OCI-LY7 (cell line): ENCODE data around the gene AUTS2. TPM values are rescaled to one million over a fixed set of nuclear protein-coding genes. Genes with fewer than 3 reads are reported as not detected.

Experiments used
- BruUV-seq: library from RNA; stranded (reverse); fragments of 400-500 nt; replicated peaks from 2 replicates; lab custom pipeline; 2021; lab: Mats Ljungman, UMichigan
- CTCF ChIA-PET: fragments of 300-600 bp; sonication (Branson Sonifier 250); formaldehyde crosslinking; loops from one replicate; lab custom pipeline; 2022; ENCODE audit warnings: antibody characterized with exemption; ENCODE audit not compliant: unreplicated experiment; lab: Charles Lee
- POLR2A ChIA-PET: fragments of 300-600 bp; sonication (Branson Sonifier 250); formaldehyde crosslinking; loops from one replicate; lab custom pipeline; 2022; ENCODE audit warnings: antibody characterized with exemption; lab: Charles Lee
- DNase-seq: peaks from one replicate; pipeline ENCODE4 v3.0.0-alpha.2; 2015; ENCODE audit warnings: low spot score
- H2AFZ ChIP-seq: fragments of 200-600 bp; sonication (generic), shearing (Covaris generic); 2 replicates; pipeline ENCODE4 v1.6.1; 2014; ENCODE audit warnings: mild to moderate bottlenecking, antibody characterized with exemption, low read length, moderate library complexity
- H3K27ac ChIP-seq: fragments of 200-600 bp; sonication (generic); 2 replicates; pipeline ENCODE4 v1.5.1; 2014; ENCODE audit warnings: mixed run types, low read depth, mild to moderate bottlenecking, moderate library complexity, low read length, inconsistent platforms; ENCODE audit not compliant: poor library complexity, severe bottlenecking
- H3K36me3 ChIP-seq: fragments of 200-600 bp; sonication (generic); 2 replicates; pipeline ENCODE4 v1.6.1; 2014; ENCODE audit warnings: mild to moderate bottlenecking, antibody characterized with exemption, low read length, moderate library complexity, mixed read lengths; ENCODE audit not compliant: insufficient read depth
- H3K4me1 ChIP-seq: fragments of 200-600 bp; sonication (generic); 2 replicates; pipeline ENCODE4 v1.5.1; 2014; ENCODE audit warnings: mild to moderate bottlenecking, low read length; ENCODE audit not compliant: insufficient read depth, poor library complexity, severe bottlenecking
- H3K4me2 ChIP-seq: fragments of 200-600 bp; sonication (generic); 2 replicates; pipeline ENCODE4 v1.6.1; 2014; ENCODE audit warnings: mild to moderate bottlenecking, low read length
- H3K4me3 ChIP-seq: fragments of 200-600 bp; sonication (generic); 2 replicates; pipeline ENCODE4 v1.5.1; 2014; ENCODE audit warnings: mild to moderate bottlenecking, low read depth, low read length; ENCODE audit not compliant: poor library complexity, severe bottlenecking
- H3K79me2 ChIP-seq: fragments of 200-600 bp; sonication (generic); 2 replicates; pipeline ENCODE4 v1.6.1; 2016; ENCODE audit warnings: low read depth, mild to moderate bottlenecking, low read length, moderate library complexity, mixed read lengths; ENCODE audit not compliant: insufficient read depth
- H3K9me2 ChIP-seq: fragments of 200-600 bp; sonication (generic); 2 replicates; pipeline ENCODE4 v1.6.1; 2016; ENCODE audit warnings: mild to moderate bottlenecking, low read length, mixed read lengths; ENCODE audit not compliant: insufficient read depth
- H3K9me3 ChIP-seq: fragments of 200-600 bp; sonication (generic); 2 replicates; pipeline ENCODE4 v1.6.1; 2014; ENCODE audit warnings: mild to moderate bottlenecking, mixed run types, low read length, mixed read lengths
- H4K20me1 ChIP-seq: fragments of 200-600 bp; sonication (generic); 2 replicates; pipeline ENCODE4 v1.6.1; 2014; ENCODE audit warnings: mild to moderate bottlenecking, antibody characterized with exemption, low read length, moderate library complexity, mixed read lengths; ENCODE audit not compliant: insufficient read depth
- EZH2phosphoT487 ChIP-seq: fragments of 200-600 bp; sonication (generic); IDR thresholded peaks from 2 replicates; pipeline ENCODE4 v1.6.1; 2018; ENCODE audit warnings: low read depth, borderline replicate concordance, mild to moderate bottlenecking, mixed run types, antibody characterized with exemption, low read length, moderate library complexity, mixed read lengths
- intact Hi-C: fragments of 100-400 bp; cut with micrococcal nuclease; formaldehyde crosslinking; loops from one replicate; pipeline ENCODE4 v1.10.0; 2022; ENCODE audit not compliant: unreplicated experiment
- total RNA-seq, 2 experiments: library from RNA; depleted of rRNA in 1 of 2; stranded (reverse); fragments of >200 nt in 1 of 2; shearing (Covaris generic) in 1 of 2; gene quantifications; 2 replicates each; pipeline ENCODE4 v1.2.3, GENCODE V29; 2014 to 2022
- TF ChIP-seq, protein P1 (sequence below): fragments of 200-600 bp; sonication (generic); conservative IDR thresholded peaks from 2 replicates; pipeline ENCODE4 v1.5.1; 2014; ENCODE audit warnings: mild to moderate bottlenecking, antibody characterized with exemption, low read length, moderate library complexity, mixed read lengths

Gene AUTS2
- total RNA-seq, 2 experiments from 2014 or later, result 37.9 to 78.5 TPM

DNA sequence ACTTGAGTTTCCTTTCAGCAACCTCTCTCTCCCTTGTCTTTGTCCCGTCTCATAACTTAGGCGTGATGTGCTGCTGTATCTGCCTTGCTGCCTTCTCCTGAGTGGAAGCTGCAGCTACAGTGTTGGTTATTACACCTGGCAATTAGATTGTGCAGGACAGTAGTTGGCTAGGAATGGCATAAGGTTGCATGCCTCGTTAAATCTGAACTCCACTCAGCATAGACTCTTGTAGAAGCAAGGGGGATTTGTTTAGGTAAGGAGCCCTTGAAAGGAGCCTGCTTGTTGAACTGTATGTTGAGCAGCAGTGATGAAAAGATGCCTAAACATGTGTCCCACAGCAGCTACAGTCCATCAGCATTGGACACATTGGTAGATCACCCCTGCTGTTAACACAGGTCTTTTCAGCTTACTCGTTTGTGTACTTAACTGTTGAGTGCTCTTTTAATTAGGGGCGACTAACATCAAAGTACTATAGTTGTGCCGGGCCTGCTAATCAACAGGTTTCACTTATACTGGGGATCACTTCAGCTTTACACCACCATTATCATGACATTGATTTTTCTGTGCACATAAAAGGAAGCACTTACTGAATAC is 225.0 kb downstream of the AUTS2 start:
- Histone ChIP-seq H4K20me1 (no peaks in the 10 kb centered on the region), H3K9me2 (no peaks in the 10 kb centered on the region), H3K4me2 (peak overlapping the region; percentile 95), H3K4me3 (peak overlapping the region; percentile 69), H2AFZ (peak overlapping the region; percentile 35; the same call in 1 of the 2 replicates), H3K4me1 (peaks cover 96% of the 10 kb centered on the region), H3K79me2 (peaks cover 75% of the 10 kb centered on the region), H3K9me3 (no peaks in the 10 kb centered on the region; the same call in 1 of the 2 replicates), H3K27ac (peak overlapping the region; percentile 99), H3K36me3 (peaks cover 3% of the 10 kb centered on the region)
- intact Hi-C loops, result loop anchor here (1.0 to 10.0 kb wide), 3 partner anchors 19 to 872 kb away; no protein-coding TSS in a partner anchor
- BruUV-seq, result no TSS peak
- peak; percentile 56 for DNase-seq
- CTCF ChIA-PET, result no interaction called here
- TF ChIP-seq, protein P1, sequence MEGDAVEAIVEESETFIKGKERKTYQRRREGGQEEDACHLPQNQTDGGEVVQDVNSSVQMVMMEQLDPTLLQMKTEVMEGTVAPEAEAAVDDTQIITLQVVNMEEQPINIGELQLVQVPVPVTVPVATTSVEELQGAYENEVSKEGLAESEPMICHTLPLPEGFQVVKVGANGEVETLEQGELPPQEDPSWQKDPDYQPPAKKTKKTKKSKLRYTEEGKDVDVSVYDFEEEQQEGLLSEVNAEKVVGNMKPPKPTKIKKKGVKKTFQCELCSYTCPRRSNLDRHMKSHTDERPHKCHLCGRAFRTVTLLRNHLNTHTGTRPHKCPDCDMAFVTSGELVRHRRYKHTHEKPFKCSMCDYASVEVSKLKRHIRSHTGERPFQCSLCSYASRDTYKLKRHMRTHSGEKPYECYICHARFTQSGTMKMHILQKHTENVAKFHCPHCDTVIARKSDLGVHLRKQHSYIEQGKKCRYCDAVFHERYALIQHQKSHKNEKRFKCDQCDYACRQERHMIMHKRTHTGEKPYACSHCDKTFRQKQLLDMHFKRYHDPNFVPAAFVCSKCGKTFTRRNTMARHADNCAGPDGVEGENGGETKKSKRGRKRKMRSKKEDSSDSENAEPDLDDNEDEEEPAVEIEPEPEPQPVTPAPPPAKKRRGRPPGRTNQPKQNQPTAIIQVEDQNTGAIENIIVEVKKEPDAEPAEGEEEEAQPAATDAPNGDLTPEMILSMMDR, result no peak
- no peak for TF ChIP-seq EZH2phosphoT487
- POLR2A ChIA-PET, result interaction anchor here (0.5 to 14.1 kb wide), 25 partner anchors 9 to 705 kb away, joined by 3 to 162 read pairs (median 4); partner anchors contain the start of gene AUTS2

DNA sequence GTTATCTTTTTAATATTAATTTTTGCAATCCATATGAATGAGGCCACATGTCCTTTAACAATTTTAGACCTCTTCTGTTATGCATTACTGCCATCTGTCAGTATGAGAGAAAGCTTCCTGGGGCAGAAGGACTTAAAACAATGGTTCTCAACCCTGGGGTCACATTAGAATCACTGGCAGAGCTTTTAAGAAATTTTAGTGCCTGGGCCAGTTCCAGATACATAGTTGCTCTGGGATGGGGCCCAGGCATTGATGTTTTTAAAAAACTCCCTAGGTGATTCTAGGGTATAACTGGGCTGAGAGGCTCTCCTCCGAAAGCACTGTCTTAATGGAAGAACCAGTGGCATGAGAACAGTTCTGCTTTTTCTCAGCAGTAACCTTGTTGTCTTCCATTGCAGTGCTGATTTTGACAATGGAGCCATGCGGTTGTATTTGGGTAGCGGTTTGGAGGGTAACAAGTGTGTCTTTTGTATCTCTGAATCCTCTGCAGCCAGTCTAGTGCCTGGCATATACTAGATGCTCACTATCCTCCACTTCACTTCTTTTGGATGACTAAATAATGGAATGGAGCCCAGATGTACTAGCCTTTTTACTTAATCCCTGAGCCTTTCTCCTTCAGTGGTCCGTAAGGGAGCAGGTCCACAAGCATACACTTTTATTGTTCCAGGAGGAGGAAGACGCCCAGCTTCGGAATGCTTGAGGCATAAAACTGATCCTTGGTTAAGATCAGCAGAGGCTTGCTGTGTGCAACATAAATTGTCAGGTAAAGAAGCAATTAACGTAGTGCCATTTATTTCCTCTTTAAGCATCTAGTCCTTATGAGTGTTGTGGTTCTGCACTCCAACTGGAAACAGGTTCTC is 227.1 kb downstream of the AUTS2 start:
- Histone ChIP-seq H3K36me3 (peaks cover 10% of the 10 kb centered on the region), H4K20me1 (no peaks in the 10 kb centered on the region), H2AFZ (peak overlapping the region; percentile 53; the same call in 1 of the 2 replicates), H3K4me2 (peak overlapping the region; percentile 95), H3K4me1 (peaks cover 77% of the 10 kb centered on the region), H3K9me2 (no peaks in the 10 kb centered on the region), H3K9me3 (peaks cover 6% of the 10 kb centered on the region; the same call in 1 of the 2 replicates), H3K79me2 (peaks cover 65% of the 10 kb centered on the region), H3K4me3 (peak overlapping the region; percentile 69), H3K27ac (peak overlapping the region; percentile 99)
- TF ChIP-seq, protein P1, result peak; percentile 75
- TF ChIP-seq EZH2phosphoT487, result no peak
- BruUV-seq, result no TSS peak
- intact Hi-C loops, result loop anchor here (1.0 to 10.0 kb wide), 7 partner anchors 55 to 869 kb away; no protein-coding TSS in a partner anchor
- DNase-seq, result peak; percentile 74
- ChIA-PET CTCF (interaction anchor here (0.5 to 1.2 kb wide), 2 partner anchors 11 to 22 kb away, joined by 3 read pairs; no protein-coding TSS in a partner anchor), POLR2A (interaction anchor here (0.5 to 14.1 kb wide), 26 partner anchors 7 to 1253 kb away, joined by 3 to 162 read pairs (median 4); no protein-coding TSS in a partner anchor)
